Measurements from ENCODE around the gene ESR2. TPM values are rescaled to one million over a fixed set of nuclear protein-coding genes. Genes with fewer than 3 reads are reported as not detected.

The ESR2 gene
- total RNA-seq, 1 experiment from 2014 or later, result 0.47 TPM

DNA sequence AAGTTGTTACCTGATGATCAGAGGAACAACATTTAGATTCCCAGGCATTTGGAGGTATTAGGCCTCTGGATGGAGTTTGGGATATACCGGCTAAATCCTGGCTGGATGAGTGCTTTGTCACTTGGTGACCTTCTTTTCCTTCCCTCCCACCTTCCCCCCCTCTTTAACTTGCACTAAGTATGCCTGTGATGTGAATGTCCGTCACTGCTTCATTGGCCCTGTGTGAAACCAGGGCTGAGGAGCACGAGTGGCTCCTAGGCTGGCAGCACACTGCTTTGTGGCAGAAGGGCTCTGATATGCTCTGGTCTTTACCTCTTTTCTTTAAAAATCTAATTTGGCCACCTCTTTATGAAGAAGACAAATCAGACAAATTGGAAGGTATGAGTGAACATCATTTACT lies 95.7 kb downstream of the ESR2 start:
- Mint-ChIP-seq H3K27me3 (ENCODE audit: insufficient read depth, unreplicated experiment) (no peaks in the 10 kb centered on the region), H3K4me1 (ENCODE audit: insufficient read depth, unreplicated experiment) (no peaks in the 10 kb centered on the region), H3K27ac (ENCODE audit: low read depth, unreplicated experiment) (no peak overlapping the region), H3K9me3 (ENCODE audit: unreplicated experiment) (no peaks in the 10 kb centered on the region), H3K36me3 (ENCODE audit: insufficient read depth, unreplicated experiment) (peaks cover 63% of the 10 kb centered on the region), H3K4me3 (ENCODE audit: unreplicated experiment) (no peak overlapping the region)
- TF ChIP-seq, protein P1, sequence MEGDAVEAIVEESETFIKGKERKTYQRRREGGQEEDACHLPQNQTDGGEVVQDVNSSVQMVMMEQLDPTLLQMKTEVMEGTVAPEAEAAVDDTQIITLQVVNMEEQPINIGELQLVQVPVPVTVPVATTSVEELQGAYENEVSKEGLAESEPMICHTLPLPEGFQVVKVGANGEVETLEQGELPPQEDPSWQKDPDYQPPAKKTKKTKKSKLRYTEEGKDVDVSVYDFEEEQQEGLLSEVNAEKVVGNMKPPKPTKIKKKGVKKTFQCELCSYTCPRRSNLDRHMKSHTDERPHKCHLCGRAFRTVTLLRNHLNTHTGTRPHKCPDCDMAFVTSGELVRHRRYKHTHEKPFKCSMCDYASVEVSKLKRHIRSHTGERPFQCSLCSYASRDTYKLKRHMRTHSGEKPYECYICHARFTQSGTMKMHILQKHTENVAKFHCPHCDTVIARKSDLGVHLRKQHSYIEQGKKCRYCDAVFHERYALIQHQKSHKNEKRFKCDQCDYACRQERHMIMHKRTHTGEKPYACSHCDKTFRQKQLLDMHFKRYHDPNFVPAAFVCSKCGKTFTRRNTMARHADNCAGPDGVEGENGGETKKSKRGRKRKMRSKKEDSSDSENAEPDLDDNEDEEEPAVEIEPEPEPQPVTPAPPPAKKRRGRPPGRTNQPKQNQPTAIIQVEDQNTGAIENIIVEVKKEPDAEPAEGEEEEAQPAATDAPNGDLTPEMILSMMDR (IDR thresholded peaks at IDR 0.05; ENCODE audit: unreplicated experiment), result no peak
- ChIA-PET POLR2A (no interaction called here), CTCF (interaction anchor here (0.6 to 1.3 kb wide), 3 partner anchors 10 to 105 kb away, joined by 3 to 5 read pairs (median 4); no protein-coding TSS in a partner anchor)
- BruUV-seq (replicated peaks), result no TSS peak
- intact Hi-C loops (cut with micrococcal nuclease), result no loop called here
- DNase-seq (ENCODE audit: unreplicated experiment), result no peak

DNA sequence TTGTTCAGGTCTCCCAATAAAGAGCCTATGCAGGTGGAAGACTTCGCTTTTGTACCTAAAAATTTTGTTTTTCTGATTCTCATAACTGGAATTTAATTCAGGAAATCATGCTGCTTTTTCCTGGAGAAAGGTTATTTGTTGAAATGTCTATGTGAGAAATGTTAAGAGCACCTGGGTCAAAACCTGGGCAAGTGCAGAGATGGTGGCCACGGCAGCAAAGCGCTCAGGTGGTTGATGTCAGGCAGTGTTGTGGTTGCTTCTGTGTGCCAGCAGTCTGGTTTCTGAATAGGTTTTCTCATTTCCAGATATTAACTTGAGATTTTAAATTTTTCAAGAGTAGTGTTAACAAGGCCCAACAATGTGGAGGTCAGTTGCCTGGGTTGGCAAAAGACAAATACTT lies 96.2 kb downstream of the ESR2 start:
- POLR2A ChIA-PET, result no interaction called here

DNA sequence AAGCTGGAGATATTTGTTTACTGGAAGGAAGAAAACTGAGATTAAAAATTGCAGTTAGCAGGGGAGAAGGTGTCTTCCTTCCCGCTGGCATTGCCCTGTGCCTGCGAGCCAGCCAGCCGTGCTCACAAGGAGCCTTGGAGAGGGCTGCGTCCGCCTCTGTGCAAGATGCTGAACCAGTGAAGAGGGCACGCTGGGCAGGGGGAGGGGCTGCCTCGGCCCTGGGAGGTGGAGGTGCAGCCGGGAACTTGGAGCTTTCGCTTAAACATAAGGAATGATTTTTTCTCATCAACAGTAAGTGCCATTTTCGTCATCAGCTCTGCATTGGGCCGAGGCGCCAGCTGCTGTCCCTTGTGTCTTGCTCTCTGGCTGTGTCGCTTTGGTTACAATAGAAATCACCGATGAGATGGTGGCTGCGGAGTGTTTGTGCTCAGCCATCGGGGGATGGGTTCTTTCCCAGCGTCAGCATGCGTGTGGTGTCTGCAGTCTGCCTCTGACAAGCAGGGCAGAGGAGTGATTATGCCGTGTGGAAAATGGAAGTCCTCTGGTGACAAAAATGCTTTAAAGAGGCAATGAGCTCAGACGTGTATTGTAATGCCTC lies 97.3 kb downstream of the ESR2 start:
- Mint-ChIP-seq H3K27me3 (ENCODE audit: insufficient read depth, unreplicated experiment) (no peaks in the 10 kb centered on the region), H3K36me3 (ENCODE audit: insufficient read depth, unreplicated experiment) (peaks cover 66% of the 10 kb centered on the region), H3K4me3 (ENCODE audit: unreplicated experiment) (no peak overlapping the region), H3K27ac (ENCODE audit: low read depth, unreplicated experiment) (no peak overlapping the region), H3K4me1 (ENCODE audit: insufficient read depth, unreplicated experiment) (no peaks in the 10 kb centered on the region), H3K9me3 (ENCODE audit: unreplicated experiment) (no peaks in the 10 kb centered on the region)
- CTCF ChIA-PET, result interaction anchor here (0.7 to 1.4 kb wide), 2 partner anchors 187 to 427 kb away, joined by 3 to 4 read pairs; no protein-coding TSS in a partner anchor
- POLR2A ChIA-PET, result no interaction called here
- TF ChIP-seq, protein P1 (IDR thresholded peaks at IDR 0.05; ENCODE audit: unreplicated experiment), result no peak
- no peak for DNase-seq (ENCODE audit: unreplicated experiment)
- no TSS peak for BruUV-seq (replicated peaks)
- intact Hi-C loops (cut with micrococcal nuclease), result no loop called here

More for the DNA sequence above, 96.2 kb downstream of the ESR2 start:
- Mint-ChIP-seq H3K36me3 (ENCODE audit: insufficient read depth, unreplicated experiment) (peaks cover 63% of the 10 kb centered on the region), H3K27ac (ENCODE audit: low read depth, unreplicated experiment) (no peak overlapping the region), H3K4me1 (ENCODE audit: insufficient read depth, unreplicated experiment) (no peaks in the 10 kb centered on the region), H3K27me3 (ENCODE audit: insufficient read depth, unreplicated experiment) (no peaks in the 10 kb centered on the region), H3K9me3 (ENCODE audit: unreplicated experiment) (no peaks in the 10 kb centered on the region), H3K4me3 (ENCODE audit: unreplicated experiment) (no peak overlapping the region)
- TF ChIP-seq, protein P1 (IDR thresholded peaks at IDR 0.05; ENCODE audit: unreplicated experiment), result no peak
- intact Hi-C loops (cut with micrococcal nuclease), result no loop called here
- BruUV-seq (replicated peaks), result no TSS peak
- DNase-seq (ENCODE audit: unreplicated experiment), result no peak
- CTCF ChIA-PET, result interaction anchor here (0.7 kb wide), 1 partner anchor 428 kb away, joined by 3 read pairs; no protein-coding TSS in a partner anchor

DNA sequence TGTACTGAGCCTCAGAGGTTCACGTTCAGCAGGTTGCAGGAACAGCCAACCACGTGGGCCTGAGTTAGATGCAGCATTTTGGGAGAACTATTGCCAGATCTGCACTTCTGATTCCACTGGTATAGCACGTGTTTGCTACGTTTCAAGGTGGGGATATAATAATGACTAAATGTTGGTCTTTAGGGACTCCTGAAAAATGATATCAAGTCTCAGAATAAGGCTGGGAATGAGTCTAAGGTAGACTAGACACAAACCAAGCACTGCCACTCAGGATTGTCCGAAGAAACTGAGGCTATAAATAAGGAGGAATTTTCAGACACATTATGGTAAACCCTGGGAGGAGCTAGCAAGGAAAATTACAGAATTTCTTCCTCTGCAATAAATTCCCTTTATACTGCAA lies 98.1 kb downstream of the ESR2 start:
- Mint-ChIP-seq H3K27ac (ENCODE audit: low read depth, unreplicated experiment) (no peak overlapping the region), H3K27me3 (ENCODE audit: insufficient read depth, unreplicated experiment) (no peaks in the 10 kb centered on the region), H3K4me3 (ENCODE audit: unreplicated experiment) (no peak overlapping the region), H3K4me1 (ENCODE audit: insufficient read depth, unreplicated experiment) (peaks cover 5% of the 10 kb centered on the region), H3K9me3 (ENCODE audit: unreplicated experiment) (no peaks in the 10 kb centered on the region), H3K36me3 (ENCODE audit: insufficient read depth, unreplicated experiment) (peaks cover 72% of the 10 kb centered on the region)
- intact Hi-C loops (cut with micrococcal nuclease), result no loop called here
- DNase-seq (ENCODE audit: unreplicated experiment), result no peak
- no TSS peak for BruUV-seq (replicated peaks)
- TF ChIP-seq, protein P1 (IDR thresholded peaks at IDR 0.05; ENCODE audit: unreplicated experiment), result no peak
- POLR2A ChIA-PET, result no interaction called here
- CTCF ChIA-PET, result interaction anchor here (1.4 kb wide), 1 partner anchor 186 kb away, joined by 4 read pairs; no protein-coding TSS in a partner anchor
